A549 (cell line): ENCODE data around the gene DSEL. TPM values are rescaled to one million over a fixed set of nuclear protein-coding genes. Genes with fewer than 3 reads are reported as not detected.

Experiments
- ATAC-seq, 2 experiments: fragments of 200-7000 bp in 1 of 2; fragments of >200 bp in 1 of 2; cut with Nextera tagmentation in 1 of 2; cut with Tn5 transposase in 1 of 2; 3 replicates each; pipeline versions ENCODE4 v1.8.0 to v1.9.1; 2018 to 2020; ENCODE audit warnings: mild to moderate bottlenecking in 1 of 2, moderate library complexity in 1 of 2
- CTCF ChIA-PET: fragments of 300-600 bp; sonication (Branson Sonifier 250); formaldehyde crosslinking; extraction: SDS; loops from one replicate; lab custom pipeline; 2021; ENCODE audit warnings: antibody characterized with exemption, inconsistent platforms; lab: Yijun Ruan, JAX
- POLR2A ChIA-PET: fragments of 350-600 bp; formaldehyde crosslinking; extraction: SDS; loops from one replicate; lab custom pipeline; 2021; ENCODE audit warnings: antibody characterized with exemption, inconsistent platforms; lab: Yijun Ruan, JAX
- DNase-seq, 2 experiments: peaks; one replicate each; pipeline versions ENCODE4 v3.0.0 to v3.0.0-alpha.2; 2011 to 2016; ENCODE audit warnings: low read depth in 1 of 2, low spot score in 1 of 2
- FAIRE-seq: peaks from 2 replicates; lab custom pipeline; 2011; peaks lifted over from hg19 to GRCh38; lab: Jason Lieb, UNC
- H3K27ac ChIP-seq, 2 experiments: fragments of >200 bp; sonication (Bioruptor Twin); formaldehyde crosslinking; 3 replicates each; pipeline ENCODE4 v1.5.1; 2016 to 2017
- H3K4me1 ChIP-seq: fragments of >200 bp; sonication (Bioruptor Twin); formaldehyde crosslinking; 3 replicates; pipeline ENCODE4 v1.6.1; 2016
- H3K4me2 ChIP-seq: fragments of >200 bp; sonication (Bioruptor Twin); formaldehyde crosslinking; 3 replicates; pipeline ENCODE4 v1.6.1; 2016
- H3K4me3 ChIP-seq: fragments of >200 bp; sonication (Bioruptor Twin); formaldehyde crosslinking; 3 replicates; pipeline ENCODE4 v1.5.1; 2016
- H3K9me3 ChIP-seq: fragments of >200 bp; sonication (Bioruptor Twin); formaldehyde crosslinking; 3 replicates; pipeline ENCODE4 v1.6.1; 2016
- CBX8 ChIP-seq: fragments of 200-600 bp; sonication (generic); IDR thresholded peaks from 2 replicates; pipeline ENCODE4 v1.6.1; 2016
- CEBPB ChIP-seq, 2 experiments: fragments of >200 bp in 1 of 2; sonication (Bioruptor Twin) in 1 of 2; formaldehyde crosslinking in 1 of 2; IDR thresholded peaks; 2 replicates each; pipeline ENCODE4 v1.6.1; 2012 to 2016
- CHD2 ChIP-seq: fragments of 150-350 bp; IDR thresholded peaks from 2 replicates; pipeline ENCODE4 v1.6.1; 2014; ENCODE audit warnings: low read length; ENCODE audit not compliant: partially characterized antibody
- EP300 ChIP-seq, 2 experiments: fragments of >200 bp; sonication (Bioruptor Twin); formaldehyde crosslinking; IDR thresholded peaks; 2 replicates in 1 of 2; 3 replicates in 1 of 2; pipeline ENCODE4 v1.6.1; 2016 to 2017
- ESRRA ChIP-seq: fragments of 150-350 bp; IDR thresholded peaks from 2 replicates; pipeline ENCODE4 v1.6.1; 2014; ENCODE audit warnings: mild to moderate bottlenecking, low read length, borderline replicate concordance
- FOSL2 ChIP-seq, 2 experiments: fragments of 450-650 bp in 1 of 2; fragments of >200 bp in 1 of 2; sonication (Bioruptor Twin) in 1 of 2; formaldehyde crosslinking; IDR thresholded peaks; 2 replicates each; pipeline versions ENCODE4 v1.5.0 to v1.6.1; 2016 to 2020; ENCODE audit warnings: mild to moderate bottlenecking in 1 of 2, moderate library complexity in 1 of 2
- FOXS1 ChIP-seq: fragments of 250-450 bp; sonication (Bioruptor Pico); IDR thresholded peaks from 2 replicates; pipeline ENCODE4 v1.5.0; 2020; ENCODE audit warnings: mild to moderate bottlenecking, moderate library complexity
- HOXB13 ChIP-seq: fragments of 250-450 bp; sonication (Bioruptor Pico); IDR thresholded peaks from 2 replicates; pipeline ENCODE4 v1.5.0; 2020; ENCODE audit warnings: low read depth, mild to moderate bottlenecking, moderate library complexity
- JUN ChIP-seq, 2 experiments: fragments of >200 bp; sonication (Bioruptor Twin); formaldehyde crosslinking; IDR thresholded peaks; 2 replicates in 1 of 2; 3 replicates in 1 of 2; pipeline ENCODE4 v1.6.1; 2016 to 2017
- KDM1A ChIP-seq: fragments of 200-600 bp; sonication (generic); IDR thresholded peaks from 2 replicates; pipeline ENCODE4 v1.6.1; 2016; ENCODE audit warnings: low read depth, mild to moderate bottlenecking
- NFE2L2 ChIP-seq: fragments of 150-350 bp; conservative IDR thresholded peaks from 2 replicates; pipeline ENCODE4 v1.6.1; 2014; ENCODE audit warnings: low read length
- NPAS2 ChIP-seq: fragments of 250-450 bp; sonication (Bioruptor Pico); IDR thresholded peaks from 2 replicates; pipeline ENCODE4 v1.8.0; 2022; ENCODE audit warnings: mild to moderate bottlenecking, moderate library complexity, borderline replicate concordance
- POLR2A ChIP-seq: IDR thresholded peaks from 2 replicates; pipeline ENCODE4 v1.6.1; 2012; ENCODE audit warnings: mild to moderate bottlenecking, low read length
- RAD21 ChIP-seq, 2 experiments: fragments of >200 bp in 1 of 2; sonication (Bioruptor Twin) in 1 of 2; formaldehyde crosslinking in 1 of 2; IDR thresholded peaks in 1 of 2; conservative IDR thresholded peaks in 1 of 2; 2 replicates in 1 of 2; 3 replicates in 1 of 2; pipeline ENCODE4 v1.6.1; 2012 to 2018; ENCODE audit warnings: inconsistent platforms in 1 of 2
- RCOR1 ChIP-seq: fragments of 150-350 bp; IDR thresholded peaks from 2 replicates; pipeline ENCODE4 v1.6.1; 2014; ENCODE audit warnings: antibody characterized with exemption, low read length, low read depth
- SREBF2 ChIP-seq: fragments of 450-650 bp; IDR thresholded peaks from 2 replicates; pipeline ENCODE4 v1.6.1; 2014; ENCODE audit warnings: mild to moderate bottlenecking, moderate library complexity
- TFCP2L1 ChIP-seq: fragments of 250-450 bp; sonication (Bioruptor Pico); IDR thresholded peaks from 2 replicates; pipeline ENCODE4 v1.5.0; 2021; ENCODE audit warnings: mild to moderate bottlenecking
- TP53 ChIP-seq: fragments of 250-450 bp; sonication (Bioruptor Pico); IDR thresholded peaks from 2 replicates; pipeline ENCODE4 v1.5.0; 2021; ENCODE audit warnings: mild to moderate bottlenecking, moderate library complexity
- ZC3H11A ChIP-seq: fragments of 450-650 bp; IDR thresholded peaks from 2 replicates; pipeline ENCODE4 v1.6.1; 2014; ENCODE audit warnings: antibody characterized with exemption, mild to moderate bottlenecking
- ZFP36 ChIP-seq: fragments of 450-650 bp; IDR thresholded peaks from 2 replicates; pipeline ENCODE4 v1.6.1; 2014; ENCODE audit warnings: borderline replicate concordance; ENCODE audit not compliant: partially characterized antibody
- WGBS: methylation state at CpG from one replicate; pipeline ENCODE4 v1.1.6; 2017; ENCODE audit errors: missing lambda C conversion rate; 5-methylcytosine and 5-hydroxymethylcytosine counted together
- polyA plus RNA-seq, 4 experiments: library from polyadenylated mRNA; depleted of rRNA in 3 of 4; stranded (reverse); fragments of >200 nt; fragmentation: RNase III in 1 of 4; extraction: RNeasy Plus Mini Kit Qiagen cat#74134 plus additional on column Dnase treatment in 1 of 4; gene quantifications; 2 replicates in 3 of 4; 3 replicates in 1 of 4; pipeline ENCODE4 v1.2.3, GENCODE V29; 2011 to 2017
- TF ChIP-seq, protein P1 (sequence below): IDR thresholded peaks from 2 replicates; pipeline ENCODE4 v1.6.1; 2012
- TF ChIP-seq, protein P2 (sequence below): fragments of 200-600 bp; sonication (generic); IDR thresholded peaks from 2 replicates; pipeline ENCODE4 v1.6.1; 2016; ENCODE audit warnings: antibody characterized with exemption, mild to moderate bottlenecking, moderate library complexity
- TF ChIP-seq, protein P3 (sequence below): fragments of >200 bp; sonication (Bioruptor Twin); formaldehyde crosslinking; IDR thresholded peaks from 3 replicates; pipeline ENCODE4 v1.6.1; 2016
- TF ChIP-seq, protein P4 (sequence below): fragments of 250-450 bp; sonication (Bioruptor Pico); IDR thresholded peaks from 2 replicates; pipeline ENCODE4 v1.5.0; 2020; ENCODE audit warnings: low read depth, mild to moderate bottlenecking, moderate library complexity

Gene DSEL
- polyA plus RNA-seq, 2 of the 4 experiments (the other 2 are of a cell fraction): 0.21 to 0.34 TPM

DNA sequence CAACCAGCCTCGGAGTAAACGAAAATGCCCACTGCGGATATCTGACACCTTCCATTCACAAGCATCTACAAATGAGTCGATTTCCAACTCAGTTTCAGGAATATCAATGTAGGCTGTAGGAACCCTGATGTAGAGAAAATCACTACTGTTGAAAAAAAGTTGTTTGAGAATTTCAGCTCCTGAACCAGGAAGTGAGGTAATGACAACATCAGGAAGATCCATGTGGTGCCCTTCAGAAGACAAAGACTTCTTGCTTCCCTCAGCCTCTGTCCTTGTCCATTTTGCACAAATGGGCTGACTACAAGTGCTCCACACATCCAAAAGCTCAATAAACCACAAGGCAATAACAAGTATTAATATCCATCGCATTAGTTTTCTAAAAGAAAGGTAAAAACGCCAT is 4.7 kb downstream of the DSEL start (continued):
- no peak for TF ChIP-seq NPAS2 (CRISPR knock-in tag)
- TF ChIP-seq POLR2A: no peak
- TF ChIP-seq, protein P1, sequence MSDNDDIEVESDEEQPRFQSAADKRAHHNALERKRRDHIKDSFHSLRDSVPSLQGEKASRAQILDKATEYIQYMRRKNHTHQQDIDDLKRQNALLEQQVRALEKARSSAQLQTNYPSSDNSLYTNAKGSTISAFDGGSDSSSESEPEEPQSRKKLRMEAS: no peak
- TF ChIP-seq RCOR1: no peak
- no peak for TF ChIP-seq CBX8

DNA sequence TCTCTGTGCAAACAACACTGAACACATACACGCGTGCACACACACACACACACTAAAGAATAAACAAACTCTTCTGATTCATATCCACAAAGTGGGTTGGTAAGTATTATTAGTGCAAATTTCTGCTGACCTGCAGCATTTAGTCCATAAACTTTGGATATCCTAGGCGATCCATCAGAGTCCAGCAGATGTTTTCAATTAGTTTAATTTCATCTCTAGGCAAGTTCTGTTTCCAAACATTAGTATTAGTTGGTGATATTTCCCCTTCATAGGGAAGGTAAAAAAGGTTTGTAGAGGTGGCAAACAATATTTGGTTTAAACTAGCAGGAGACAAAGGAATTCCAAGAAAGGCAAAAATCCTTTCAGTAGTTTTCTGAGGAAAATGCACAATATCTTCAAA is 5.7 kb downstream of the DSEL start:
- no peak for ATAC-seq
- no peak overlapping the region for H3K4me2 ChIP-seq
- ChIA-PET CTCF (no interaction called here), POLR2A (no interaction called here)
- no peaks in the 10 kb centered on the region for H3K9me3 ChIP-seq
- no peaks in the 10 kb centered on the region for H3K4me1 ChIP-seq
- H3K4me3 ChIP-seq: no peak overlapping the region
- FAIRE-seq: no peak
- WGBS: 72% methylated on average over 3 of the region's 3 CpGs
- TF ChIP-seq, protein P1: no peak
- no peak for TF ChIP-seq CEBPB (IDR thresholded peaks at IDR 0.05)
- no peak for TF ChIP-seq TP53 (CRISPR knock-in tag)
- no peak for TF ChIP-seq ZC3H11A
- no peak for TF ChIP-seq POLR2A
- TF ChIP-seq JUN (IDR thresholded peaks at IDR 0.05): no peak
- TF ChIP-seq NFE2L2: no peak
- TF ChIP-seq HOXB13 (CRISPR knock-in tag): no peak
- no peak for TF ChIP-seq ESRRA
- no peak for TF ChIP-seq EP300 (IDR thresholded peaks at IDR 0.05)
- no peak for TF ChIP-seq KDM1A
- TF ChIP-seq, protein P2, sequence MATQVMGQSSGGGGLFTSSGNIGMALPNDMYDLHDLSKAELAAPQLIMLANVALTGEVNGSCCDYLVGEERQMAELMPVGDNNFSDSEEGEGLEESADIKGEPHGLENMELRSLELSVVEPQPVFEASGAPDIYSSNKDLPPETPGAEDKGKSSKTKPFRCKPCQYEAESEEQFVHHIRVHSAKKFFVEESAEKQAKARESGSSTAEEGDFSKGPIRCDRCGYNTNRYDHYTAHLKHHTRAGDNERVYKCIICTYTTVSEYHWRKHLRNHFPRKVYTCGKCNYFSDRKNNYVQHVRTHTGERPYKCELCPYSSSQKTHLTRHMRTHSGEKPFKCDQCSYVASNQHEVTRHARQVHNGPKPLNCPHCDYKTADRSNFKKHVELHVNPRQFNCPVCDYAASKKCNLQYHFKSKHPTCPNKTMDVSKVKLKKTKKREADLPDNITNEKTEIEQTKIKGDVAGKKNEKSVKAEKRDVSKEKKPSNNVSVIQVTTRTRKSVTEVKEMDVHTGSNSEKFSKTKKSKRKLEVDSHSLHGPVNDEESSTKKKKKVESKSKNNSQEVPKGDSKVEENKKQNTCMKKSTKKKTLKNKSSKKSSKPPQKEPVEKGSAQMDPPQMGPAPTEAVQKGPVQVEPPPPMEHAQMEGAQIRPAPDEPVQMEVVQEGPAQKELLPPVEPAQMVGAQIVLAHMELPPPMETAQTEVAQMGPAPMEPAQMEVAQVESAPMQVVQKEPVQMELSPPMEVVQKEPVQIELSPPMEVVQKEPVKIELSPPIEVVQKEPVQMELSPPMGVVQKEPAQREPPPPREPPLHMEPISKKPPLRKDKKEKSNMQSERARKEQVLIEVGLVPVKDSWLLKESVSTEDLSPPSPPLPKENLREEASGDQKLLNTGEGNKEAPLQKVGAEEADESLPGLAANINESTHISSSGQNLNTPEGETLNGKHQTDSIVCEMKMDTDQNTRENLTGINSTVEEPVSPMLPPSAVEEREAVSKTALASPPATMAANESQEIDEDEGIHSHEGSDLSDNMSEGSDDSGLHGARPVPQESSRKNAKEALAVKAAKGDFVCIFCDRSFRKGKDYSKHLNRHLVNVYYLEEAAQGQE: no peak
- DNase-seq: no peak
- no peak overlapping the region for H3K27ac ChIP-seq

DNA sequence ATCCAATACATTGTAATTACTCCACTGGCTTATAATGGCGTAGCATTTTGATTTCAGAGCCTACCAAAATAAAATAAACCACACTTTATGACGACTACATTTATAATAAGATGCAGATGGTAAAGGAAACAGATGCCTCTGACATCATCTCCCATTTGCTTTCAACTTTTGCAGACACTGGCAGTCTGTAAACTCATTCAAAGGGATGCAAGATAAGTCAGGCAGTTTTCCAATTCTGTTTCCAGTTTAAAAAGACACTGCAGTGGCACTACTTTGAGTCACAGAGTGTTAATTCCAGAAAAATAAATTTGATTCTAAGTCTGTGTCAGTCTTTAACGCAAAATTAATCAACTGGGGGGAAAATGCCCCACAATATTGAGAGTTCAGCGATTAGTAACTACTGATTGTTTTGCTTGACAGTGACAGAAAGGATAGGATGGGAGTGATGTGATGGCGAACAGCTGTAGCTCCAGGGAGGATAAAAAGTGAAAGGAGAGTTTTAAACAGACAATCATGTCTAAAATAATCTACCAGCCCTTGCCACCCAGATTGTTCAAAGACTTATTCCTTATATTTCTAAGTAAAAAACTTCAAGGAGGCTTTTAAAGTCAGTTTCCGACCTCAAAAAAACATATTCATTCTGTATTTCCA is 6.7 kb downstream of the DSEL start:
- Histone ChIP-seq H3K4me3 (no peak overlapping the region), H3K9me3 (no peaks in the 10 kb centered on the region), H3K4me2 (no peak overlapping the region), H3K27ac (no peak overlapping the region), H3K4me1 (no peaks in the 10 kb centered on the region)
- ATAC-seq (no peak), DNase-seq (no peak), FAIRE-seq (no peak)
- ChIA-PET POLR2A (no interaction called here), CTCF (no interaction called here)
- 33% methylated on average over 6 of the region's 6 CpGs for WGBS
- TF ChIP-seq, protein P3, sequence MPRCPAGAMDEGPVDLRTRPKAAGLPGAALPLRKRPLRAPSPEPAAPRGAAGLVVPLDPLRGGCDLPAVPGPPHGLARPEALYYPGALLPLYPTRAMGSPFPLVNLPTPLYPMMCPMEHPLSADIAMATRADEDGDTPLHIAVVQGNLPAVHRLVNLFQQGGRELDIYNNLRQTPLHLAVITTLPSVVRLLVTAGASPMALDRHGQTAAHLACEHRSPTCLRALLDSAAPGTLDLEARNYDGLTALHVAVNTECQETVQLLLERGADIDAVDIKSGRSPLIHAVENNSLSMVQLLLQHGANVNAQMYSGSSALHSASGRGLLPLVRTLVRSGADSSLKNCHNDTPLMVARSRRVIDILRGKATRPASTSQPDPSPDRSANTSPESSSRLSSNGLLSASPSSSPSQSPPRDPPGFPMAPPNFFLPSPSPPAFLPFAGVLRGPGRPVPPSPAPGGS: no peak
- TF ChIP-seq FOXS1 (CRISPR knock-in tag) (no peak), RAD21 (conservative IDR thresholded peaks at IDR 0.05 in 1 of 2, IDR thresholded peaks at IDR 0.05 in 1 of 2) (no peak), FOSL2 (IDR thresholded peaks at IDR 0.05) (no peak), FOSL2 (CRISPR knock-in tag; IDR thresholded peaks at IDR 0.05) (no peak), EP300 (IDR thresholded peaks at IDR 0.05) (no peak), ZFP36 (no peak), HOXB13 (CRISPR knock-in tag) (no peak), CHD2 (no peak), POLR2A (no peak), TFCP2L1 (CRISPR knock-in tag) (no peak), SREBF2 (no peak), RCOR1 (no peak)
- TF ChIP-seq, protein P4, sequence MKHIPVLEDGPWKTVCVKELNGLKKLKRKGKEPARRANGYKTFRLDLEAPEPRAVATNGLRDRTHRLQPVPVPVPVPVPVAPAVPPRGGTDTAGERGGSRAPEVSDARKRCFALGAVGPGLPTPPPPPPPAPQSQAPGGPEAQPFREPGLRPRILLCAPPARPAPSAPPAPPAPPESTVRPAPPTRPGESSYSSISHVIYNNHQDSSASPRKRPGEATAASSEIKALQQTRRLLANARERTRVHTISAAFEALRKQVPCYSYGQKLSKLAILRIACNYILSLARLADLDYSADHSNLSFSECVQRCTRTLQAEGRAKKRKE (CRISPR knock-in tag): no peak
